Measurements from ENCODE around the gene SESN3.
A peak's percentile ranks its signal among the peaks of the same experiment; 100 is the strongest.

SESN3 gene

GRCh38 chr11:95187723-95188122 lies 43.3 kb downstream of the SESN3 start:
- DNase-seq (ENCODE audit: low read depth in 2 of 2): no peak
- no peak for TF ChIP-seq CTCF (IDR thresholded peaks at IDR 0.05; ENCODE audit: low read depth, low read length)
- H3K4me3 ChIP-seq (replicated peaks in 1 of 2; ENCODE audit: low read depth in 2 of 2, low read length in 2 of 2): no peak overlapping the region

GRCh38 chr11:95182397-95182796 lies 48.6 kb downstream of the SESN3 start:
- H3K4me3 ChIP-seq (replicated peaks in 1 of 2; ENCODE audit: low read depth in 2 of 2, low read length in 2 of 2): no peak overlapping the region
- TF ChIP-seq CTCF (IDR thresholded peaks at IDR 0.05; ENCODE audit: low read depth, low read length): no peak
- DNase-seq (ENCODE audit: low read depth in 2 of 2): peak in 1 of 2 donors; percentile 1

GRCh38 chr11:95175818-95176380 lies 55.1 kb downstream of the SESN3 start:
- DNase-seq (ENCODE audit: low read depth in 2 of 2): no peak
- H3K4me3 ChIP-seq (replicated peaks in 1 of 2; ENCODE audit: low read depth in 2 of 2, low read length in 2 of 2): no peak overlapping the region
- TF ChIP-seq CTCF (IDR thresholded peaks at IDR 0.05; ENCODE audit: low read depth, low read length): no peak

- no peak overlapping the region for H3K4me3 ChIP-seq (replicated peaks in 1 of 2; ENCODE audit: low read depth in 2 of 2, low read length in 2 of 2)
- DNase-seq (ENCODE audit: low read depth in 2 of 2): no peak
- no peak for TF ChIP-seq CTCF (IDR thresholded peaks at IDR 0.05; ENCODE audit: low read depth, low read length)
Observed at GRCh38 chr11:95170294-95170693, 60.7 kb downstream of the SESN3 start.

- TF ChIP-seq CTCF (IDR thresholded peaks at IDR 0.05; ENCODE audit: low read depth, low read length): no peak
- DNase-seq (ENCODE audit: low read depth in 2 of 2): no peak
- H3K4me3 ChIP-seq (replicated peaks in 1 of 2; ENCODE audit: low read depth in 2 of 2, low read length in 2 of 2): no peak overlapping the region
Observed at GRCh38 chr11:95166781-95167180, 64.2 kb downstream of the SESN3 start.

- no peak for TF ChIP-seq CTCF (IDR thresholded peaks at IDR 0.05; ENCODE audit: low read depth, low read length)
- H3K4me3 ChIP-seq (replicated peaks in 1 of 2; ENCODE audit: low read depth in 2 of 2, low read length in 2 of 2): no peak overlapping the region
- DNase-seq (ENCODE audit: low read depth in 2 of 2): no peak
Observed at GRCh38 chr11:95165638-95166037, 65.4 kb downstream of the SESN3 start.

GRCh38 chr11:95163106-95163505 lies 67.9 kb downstream of the SESN3 start:
- no peak for DNase-seq (ENCODE audit: low read depth in 2 of 2)
- H3K4me3 ChIP-seq (replicated peaks in 1 of 2; ENCODE audit: low read depth in 2 of 2, low read length in 2 of 2): no peak overlapping the region
- no peak for TF ChIP-seq CTCF (IDR thresholded peaks at IDR 0.05; ENCODE audit: low read depth, low read length)

Measured in cardiac fibroblast (primary cell).